Fibroblast of lung (primary cell): ENCODE measurements around the gene CHGA. TPM values are rescaled to one million over a fixed set of nuclear protein-coding genes. Genes with fewer than 3 reads are reported as not detected.

Source experiments
- DNase-seq, 2 donors: peaks; one replicate each; pipeline versions ENCODE4 v3.0.0 to v3.0.0-alpha.2; 2010; ENCODE audit warnings: low read depth in 2 of 2
- H2AFZ ChIP-seq: 2 replicates; pipeline ENCODE4 v1.5.1; 2012; ENCODE audit warnings: low read length, control low read depth, inconsistent platforms
- H3K27ac ChIP-seq: 2 replicates; pipeline ENCODE4 v1.5.1; 2011; ENCODE audit warnings: low read length, control low read depth; ENCODE audit not compliant: insufficient read depth
- H3K27me3 ChIP-seq: 2 replicates; pipeline ENCODE4 v1.5.1; 2011; ENCODE audit warnings: mild to moderate bottlenecking, low read length; ENCODE audit not compliant: control insufficient read depth, insufficient read depth
- H3K36me3 ChIP-seq: 2 replicates; pipeline ENCODE4 v1.5.1; 2011; ENCODE audit warnings: low read length; ENCODE audit not compliant: control insufficient read depth, insufficient read depth
- H3K4me1 ChIP-seq: 2 replicates; pipeline ENCODE4 v1.5.1; 2011; ENCODE audit warnings: low read length; ENCODE audit not compliant: control insufficient read depth, insufficient read depth; ENCODE audit errors: extremely low read depth
- H3K4me2 ChIP-seq: 2 replicates; pipeline ENCODE4 v1.5.1; 2011; ENCODE audit warnings: low read length, control low read depth; ENCODE audit not compliant: insufficient read depth; ENCODE audit errors: extremely low read depth
- H3K4me3 ChIP-seq, 4 experiments: fragments of 200-600 bp in 1 of 4; sonication (generic) in 1 of 4; replicated peaks in 1 of 4; 2 replicates each; pipeline ENCODE4 v1.5.1; 2011 to 2016; ENCODE audit warnings: low read length in 4 of 4, low read depth in 3 of 4, mild to moderate bottlenecking in 3 of 4, control low read depth in 2 of 4, inconsistent platforms in 1 of 4, mixed read lengths in 1 of 4; ENCODE audit not compliant: insufficient read depth in 1 of 4; ENCODE audit errors: control extremely low read depth in 1 of 4
- H3K79me2 ChIP-seq: 2 replicates; pipeline ENCODE4 v1.5.1; 2012; ENCODE audit warnings: mild to moderate bottlenecking, low read length, inconsistent platforms; ENCODE audit not compliant: control insufficient read depth, insufficient read depth
- H3K9ac ChIP-seq: 2 replicates; pipeline ENCODE4 v1.5.1; 2011; ENCODE audit warnings: mild to moderate bottlenecking, low read length, control low read depth; ENCODE audit not compliant: insufficient read depth
- H3K9me3 ChIP-seq: 2 replicates; pipeline ENCODE4 v1.5.1; 2012; ENCODE audit warnings: low read depth, low read length; ENCODE audit not compliant: control insufficient read depth, insufficient read depth
- H4K20me1 ChIP-seq: 2 replicates; pipeline ENCODE4 v1.5.1; 2011; ENCODE audit warnings: low read length; ENCODE audit not compliant: control insufficient read depth, insufficient read depth; ENCODE audit errors: extremely low read depth
- EZH2 ChIP-seq: IDR thresholded peaks from 2 replicates; pipeline ENCODE4 v1.5.1; 2012; ENCODE audit warnings: low read length, control low read depth, mild to moderate bottlenecking; ENCODE audit errors: missing control alignments
- polyA plus RNA-seq, 2 donors: library from polyadenylated mRNA; depleted of rRNA in 1 of 2; stranded (reverse) in 1 of 2; unstranded in 1 of 2; fragments of >200 nt; gene quantifications; 2 replicates each; pipeline ENCODE4 v1.2.1, GENCODE V29; 2011 to 2012; ENCODE audit warnings: missing spikeins in 1 of 2
- total RNA-seq: library from RNA; depleted of rRNA; stranded (reverse); fragments of >200 nt; gene quantifications from 2 replicates; pipeline ENCODE4 v1.2.1, GENCODE V29; 2014
- TF ChIP-seq, protein P1 (sequence below), 2 donors: IDR thresholded peaks in 1 of 2; conservative IDR thresholded peaks in 1 of 2; 1 replicate in 1 of 2; 2 replicates in 1 of 2; pipeline ENCODE4 v1.5.1; 2011 to 2012; ENCODE audit warnings: low read length in 2 of 2, control low read depth in 1 of 2, inconsistent platforms in 1 of 2, low read depth in 1 of 2, mild to moderate bottlenecking in 1 of 2

The CHGA gene
- total and polyA plus RNA-seq, 2 donors (not counting 1 experiment from before 2014, with no cell fraction given) = not detected

DNA sequence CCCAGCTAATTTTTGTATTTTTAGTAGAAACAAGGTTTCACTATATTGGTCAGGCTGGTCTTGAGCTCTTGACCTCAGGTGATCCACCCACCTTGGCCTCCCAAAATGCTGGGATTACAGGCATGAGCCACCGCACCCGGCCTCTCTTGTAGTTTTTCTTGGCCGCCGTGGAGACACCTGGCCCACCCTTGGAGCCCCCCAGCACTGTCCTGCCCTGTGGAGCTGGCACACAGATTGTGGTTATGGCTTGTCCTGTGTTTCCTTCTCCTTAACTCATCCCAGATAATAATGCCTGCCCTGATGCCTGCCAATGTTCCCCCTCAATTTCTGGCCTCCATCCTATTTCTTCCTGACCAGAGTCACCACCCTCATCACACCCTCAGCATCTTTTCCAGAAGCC is 57.9 kb downstream of the CHGA start:
- Histone ChIP-seq H3K4me1 (peaks cover under 1% of the 10 kb centered on the region), H3K27me3 (no peaks in the 10 kb centered on the region), H3K79me2 (no peaks in the 10 kb centered on the region), H3K27ac (no peak overlapping the region), H3K4me3 (no peak overlapping the region), H4K20me1 (no peaks in the 10 kb centered on the region), H3K36me3 (no peaks in the 10 kb centered on the region), H3K9me3 (no peaks in the 10 kb centered on the region), H3K4me2 (no peak overlapping the region), H3K9ac (no peak overlapping the region), H2AFZ (no peak overlapping the region)
- DNase-seq = no peak
- TF ChIP-seq, protein P1, sequence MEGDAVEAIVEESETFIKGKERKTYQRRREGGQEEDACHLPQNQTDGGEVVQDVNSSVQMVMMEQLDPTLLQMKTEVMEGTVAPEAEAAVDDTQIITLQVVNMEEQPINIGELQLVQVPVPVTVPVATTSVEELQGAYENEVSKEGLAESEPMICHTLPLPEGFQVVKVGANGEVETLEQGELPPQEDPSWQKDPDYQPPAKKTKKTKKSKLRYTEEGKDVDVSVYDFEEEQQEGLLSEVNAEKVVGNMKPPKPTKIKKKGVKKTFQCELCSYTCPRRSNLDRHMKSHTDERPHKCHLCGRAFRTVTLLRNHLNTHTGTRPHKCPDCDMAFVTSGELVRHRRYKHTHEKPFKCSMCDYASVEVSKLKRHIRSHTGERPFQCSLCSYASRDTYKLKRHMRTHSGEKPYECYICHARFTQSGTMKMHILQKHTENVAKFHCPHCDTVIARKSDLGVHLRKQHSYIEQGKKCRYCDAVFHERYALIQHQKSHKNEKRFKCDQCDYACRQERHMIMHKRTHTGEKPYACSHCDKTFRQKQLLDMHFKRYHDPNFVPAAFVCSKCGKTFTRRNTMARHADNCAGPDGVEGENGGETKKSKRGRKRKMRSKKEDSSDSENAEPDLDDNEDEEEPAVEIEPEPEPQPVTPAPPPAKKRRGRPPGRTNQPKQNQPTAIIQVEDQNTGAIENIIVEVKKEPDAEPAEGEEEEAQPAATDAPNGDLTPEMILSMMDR (conservative IDR thresholded peaks at IDR 0.05 in 1 of 2, IDR thresholded peaks at IDR 0.05 in 1 of 2; ENCODE audit: low read depth in 1 of 2, low read length in 2 of 2) = no peak
- TF ChIP-seq EZH2 = no peak

DNA sequence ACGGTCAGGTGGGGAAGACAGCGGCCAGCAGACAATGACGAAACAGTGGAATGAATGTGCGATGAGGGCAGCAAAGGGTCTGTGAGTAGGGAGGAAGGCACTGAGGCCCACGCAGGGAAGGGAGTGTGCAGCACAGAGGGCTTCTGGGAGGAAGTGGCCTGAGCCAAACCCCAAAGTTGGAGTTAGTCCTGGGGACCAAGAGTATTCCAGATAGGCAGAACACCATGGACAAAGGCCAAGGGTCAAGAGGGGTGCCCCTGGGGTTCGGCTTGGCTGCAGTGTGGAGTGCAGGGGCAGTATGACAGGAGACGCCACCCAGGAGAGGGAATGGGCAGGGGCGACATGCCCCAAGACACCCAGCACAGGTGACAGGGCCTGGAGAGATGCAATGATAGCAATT is 58.8 kb downstream of the CHGA start:
- no peaks in the 10 kb centered on the region for H3K79me2 ChIP-seq
- H3K4me2 ChIP-seq = no peak overlapping the region
- H3K27ac ChIP-seq = no peak overlapping the region
- no peaks in the 10 kb centered on the region for H3K36me3 ChIP-seq
- peaks cover 5% of the 10 kb centered on the region for H3K4me1 ChIP-seq
- H2AFZ ChIP-seq = no peak overlapping the region
- no peak for DNase-seq
- H3K9ac ChIP-seq = no peak overlapping the region
- no peak for TF ChIP-seq EZH2
- TF ChIP-seq, protein P1 (conservative IDR thresholded peaks at IDR 0.05 in 1 of 2, IDR thresholded peaks at IDR 0.05 in 1 of 2; ENCODE audit: low read depth in 1 of 2, low read length in 2 of 2) = no peak
- no peaks in the 10 kb centered on the region for H3K27me3 ChIP-seq
- no peak overlapping the region for H3K4me3 ChIP-seq
- no peaks in the 10 kb centered on the region for H3K9me3 ChIP-seq
- H4K20me1 ChIP-seq = no peaks in the 10 kb centered on the region

DNA sequence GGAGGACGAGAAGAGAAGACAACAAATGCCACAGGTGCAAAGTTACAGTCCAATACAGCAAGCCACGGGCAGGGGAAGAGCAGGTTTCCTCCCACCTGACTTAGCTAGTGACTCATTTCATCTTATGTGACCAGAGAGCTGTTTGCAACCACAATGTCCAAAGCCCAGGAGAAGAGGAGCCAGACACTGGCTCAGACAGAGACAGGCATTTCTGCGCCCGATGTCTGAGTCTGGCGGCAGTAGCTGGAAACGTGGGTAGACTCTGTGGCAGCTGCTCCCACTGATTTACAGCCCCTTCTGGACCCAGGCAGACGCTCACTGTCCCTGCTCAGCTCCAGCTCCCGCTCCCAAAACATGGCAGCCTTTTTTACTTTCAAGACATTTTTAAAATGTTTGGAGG is 60.0 kb downstream of the CHGA start:
- Histone ChIP-seq H3K4me1 (peaks cover 5% of the 10 kb centered on the region), H3K27ac (no peak overlapping the region), H3K27me3 (no peaks in the 10 kb centered on the region), H4K20me1 (no peaks in the 10 kb centered on the region), H3K36me3 (no peaks in the 10 kb centered on the region), H3K79me2 (no peaks in the 10 kb centered on the region), H3K9ac (no peak overlapping the region), H3K9me3 (no peaks in the 10 kb centered on the region), H3K4me2 (no peak overlapping the region), H3K4me3 (no peak overlapping the region), H2AFZ (no peak overlapping the region)
- no peak for TF ChIP-seq EZH2
- TF ChIP-seq, protein P1 (conservative IDR thresholded peaks at IDR 0.05 in 1 of 2, IDR thresholded peaks at IDR 0.05 in 1 of 2; ENCODE audit: low read depth in 1 of 2, low read length in 2 of 2) = no peak
- DNase-seq = peak in 1 of 2 donors; percentile 52
